ENCODE data around the gene MLLT3. TPM values are rescaled to one million over a fixed set of nuclear protein-coding genes. Genes with fewer than 3 reads are reported as not detected.
A peak's percentile ranks its signal among the peaks of the same experiment; 100 is the strongest.

Gene MLLT3
- total RNA-seq, 2 experiments from 2014 or later, result 112 TPM

- peaks cover 8% of the 10 kb centered on the region for H3K9me3 Mint-ChIP-seq
- no peaks in the 10 kb centered on the region for H3K27me3 Mint-ChIP-seq
- peaks cover 79% of the 10 kb centered on the region for H3K36me3 Mint-ChIP-seq
- peak overlapping the region; percentile 38 for H3K4me3 Mint-ChIP-seq
- ATAC-seq (ENCODE audit: low read depth) (peak; percentile 50), DNase-seq (no peak)
- POLR2A ChIA-PET, result interaction anchor here (1.0 kb wide), 1 partner anchor 43 kb away, joined by 3 read pairs; the partner anchor contains the start of gene MLLT3
- H3K27ac Mint-ChIP-seq, result peak overlapping the region; percentile 42
- H3K4me1 Mint-ChIP-seq, result peaks cover 61% of the 10 kb centered on the region
These were observed 42.6 kb downstream of the MLLT3 start for GRCh38 chr9:20579524-20580314.

GRCh38 chr9:20573023-20573422 is 49.3 kb downstream of the MLLT3 start:
- no peaks in the 10 kb centered on the region for H3K27me3 Mint-ChIP-seq
- ATAC-seq (ENCODE audit: low read depth), result no peak
- peaks cover 51% of the 10 kb centered on the region for H3K36me3 Mint-ChIP-seq
- no peak for DNase-seq
- H3K27ac Mint-ChIP-seq, result no peak overlapping the region
- peaks cover 4% of the 10 kb centered on the region for H3K9me3 Mint-ChIP-seq
- no peak overlapping the region for H3K4me3 Mint-ChIP-seq
- POLR2A ChIA-PET, result no interaction called here
- peaks cover 52% of the 10 kb centered on the region for H3K4me1 Mint-ChIP-seq

- peaks cover 1% of the 10 kb centered on the region for H3K9me3 Mint-ChIP-seq
- H3K27ac Mint-ChIP-seq, result no peak overlapping the region
- ATAC-seq (ENCODE audit: low read depth), result peak; percentile 64
- no peaks in the 10 kb centered on the region for H3K27me3 Mint-ChIP-seq
- H3K4me3 Mint-ChIP-seq, result no peak overlapping the region
- H3K36me3 Mint-ChIP-seq, result peaks cover 33% of the 10 kb centered on the region
- H3K4me1 Mint-ChIP-seq, result peaks cover 50% of the 10 kb centered on the region
- POLR2A ChIA-PET, result no interaction called here
- DNase-seq, result no peak
These were observed 51.5 kb downstream of the MLLT3 start for GRCh38 chr9:20570756-20571155.

GRCh38 chr9:20570087-20570486 is 52.2 kb downstream of the MLLT3 start:
- Mint-ChIP-seq H3K36me3 (peaks cover 31% of the 10 kb centered on the region), H3K9me3 (no peaks in the 10 kb centered on the region), H3K4me3 (no peak overlapping the region), H3K27me3 (no peaks in the 10 kb centered on the region), H3K27ac (no peak overlapping the region), H3K4me1 (peaks cover 50% of the 10 kb centered on the region)
- ATAC-seq (ENCODE audit: low read depth), result no peak
- POLR2A ChIA-PET, result no interaction called here
- no peak for DNase-seq

GRCh38 chr9:20569525-20569924 is 52.8 kb downstream of the MLLT3 start:
- Mint-ChIP-seq H3K36me3 (peaks cover 25% of the 10 kb centered on the region), H3K27ac (no peak overlapping the region), H3K27me3 (no peaks in the 10 kb centered on the region), H3K4me3 (no peak overlapping the region), H3K9me3 (no peaks in the 10 kb centered on the region), H3K4me1 (peaks cover 50% of the 10 kb centered on the region)
- no peak for DNase-seq
- ATAC-seq (ENCODE audit: low read depth), result no peak
- POLR2A ChIA-PET, result no interaction called here

- Mint-ChIP-seq H3K27ac (no peak overlapping the region), H3K4me1 (peaks cover 55% of the 10 kb centered on the region), H3K4me3 (no peak overlapping the region), H3K27me3 (no peaks in the 10 kb centered on the region), H3K9me3 (no peaks in the 10 kb centered on the region), H3K36me3 (peaks cover 22% of the 10 kb centered on the region)
- no peak for DNase-seq
- POLR2A ChIA-PET, result no interaction called here
- ATAC-seq (ENCODE audit: low read depth), result no peak
These were observed 53.9 kb downstream of the MLLT3 start for GRCh38 chr9:20568400-20568799.

- Mint-ChIP-seq H3K9me3 (no peaks in the 10 kb centered on the region), H3K27ac (no peak overlapping the region), H3K36me3 (peaks cover 13% of the 10 kb centered on the region), H3K27me3 (no peaks in the 10 kb centered on the region), H3K4me1 (peaks cover 62% of the 10 kb centered on the region), H3K4me3 (no peak overlapping the region)
- POLR2A ChIA-PET, result no interaction called here
- no peak for DNase-seq
- ATAC-seq (ENCODE audit: low read depth), result no peak
These were observed 55.9 kb downstream of the MLLT3 start for GRCh38 chr9:20566401-20566800.

- H3K27me3 Mint-ChIP-seq, result no peaks in the 10 kb centered on the region
- no peaks in the 10 kb centered on the region for H3K9me3 Mint-ChIP-seq
- H3K36me3 Mint-ChIP-seq, result peaks cover 18% of the 10 kb centered on the region
- POLR2A ChIA-PET, result no interaction called here
- DNase-seq (no peak), ATAC-seq (ENCODE audit: low read depth) (no peak)
- peaks cover 65% of the 10 kb centered on the region for H3K4me1 Mint-ChIP-seq
- no peak overlapping the region for H3K27ac Mint-ChIP-seq
- H3K4me3 Mint-ChIP-seq, result no peak overlapping the region
These were observed 57.6 kb downstream of the MLLT3 start for GRCh38 chr9:20564650-20565049.

- Mint-ChIP-seq H3K36me3 (peaks cover 15% of the 10 kb centered on the region), H3K27ac (no peak overlapping the region), H3K9me3 (no peaks in the 10 kb centered on the region), H3K27me3 (no peaks in the 10 kb centered on the region), H3K4me3 (no peak overlapping the region), H3K4me1 (peaks cover 65% of the 10 kb centered on the region)
- DNase-seq (no peak), ATAC-seq (ENCODE audit: low read depth) (no peak)
- POLR2A ChIA-PET, result no interaction called here
These were observed 58.4 kb downstream of the MLLT3 start for GRCh38 chr9:20563917-20564316.

GRCh38 chr9:20562051-20562450 is 60.2 kb downstream of the MLLT3 start:
- POLR2A ChIA-PET, result interaction anchor here (1.1 to 1.9 kb wide), 2 partner anchors 60 to 122 kb away, joined by 3 to 5 read pairs; partner anchors contain the start of genes FOCAD and MLLT3

GRCh38 chr9:20561531-20561930 is 60.8 kb downstream of the MLLT3 start:
- POLR2A ChIA-PET, result interaction anchor here (1.9 kb wide), 1 partner anchor 60 kb away, joined by 5 read pairs; the partner anchor contains the start of gene MLLT3
- H3K27ac Mint-ChIP-seq, result no peak overlapping the region
- DNase-seq (no peak), ATAC-seq (ENCODE audit: low read depth) (no peak)
- H3K36me3 Mint-ChIP-seq, result peaks cover 20% of the 10 kb centered on the region
- H3K27me3 Mint-ChIP-seq, result no peaks in the 10 kb centered on the region
- no peaks in the 10 kb centered on the region for H3K9me3 Mint-ChIP-seq
- H3K4me1 Mint-ChIP-seq, result peaks cover 73% of the 10 kb centered on the region
- no peak overlapping the region for H3K4me3 Mint-ChIP-seq

More at GRCh38 chr9:20562051-20562450, 60.2 kb downstream of the MLLT3 start:
- peaks cover 21% of the 10 kb centered on the region for H3K36me3 Mint-ChIP-seq
- H3K4me1 Mint-ChIP-seq, result peaks cover 73% of the 10 kb centered on the region
- no peaks in the 10 kb centered on the region for H3K27me3 Mint-ChIP-seq
- peak overlapping the region; percentile 42 for H3K4me3 Mint-ChIP-seq
- peak; percentile 67 for ATAC-seq (ENCODE audit: low read depth)
- DNase-seq, result no peak
- H3K27ac Mint-ChIP-seq, result no peak overlapping the region
- H3K9me3 Mint-ChIP-seq, result no peaks in the 10 kb centered on the region

GRCh38 chr9:20559231-20559890 is 62.9 kb downstream of the MLLT3 start:
- POLR2A ChIA-PET, result interaction anchor here (1.1 kb wide), 1 partner anchor 125 kb away, joined by 3 read pairs; the partner anchor contains the start of gene FOCAD
- peaks cover 75% of the 10 kb centered on the region for H3K4me1 Mint-ChIP-seq
- no peak for DNase-seq
- peaks cover 20% of the 10 kb centered on the region for H3K36me3 Mint-ChIP-seq
- peak overlapping the region; percentile 36 for H3K27ac Mint-ChIP-seq
- no peak overlapping the region for H3K4me3 Mint-ChIP-seq
- no peak for ATAC-seq (ENCODE audit: low read depth)
- H3K27me3 Mint-ChIP-seq, result no peaks in the 10 kb centered on the region
- no peaks in the 10 kb centered on the region for H3K9me3 Mint-ChIP-seq

GRCh38 chr9:20558566-20559016 is 63.7 kb downstream of the MLLT3 start:
- peak overlapping the region; percentile 19 for H3K27ac Mint-ChIP-seq
- H3K27me3 Mint-ChIP-seq, result no peaks in the 10 kb centered on the region
- H3K9me3 Mint-ChIP-seq, result no peaks in the 10 kb centered on the region
- DNase-seq (no peak), ATAC-seq (ENCODE audit: low read depth) (peak; percentile 44)
- POLR2A ChIA-PET, result interaction anchor here (0.6 to 1.1 kb wide), 2 partner anchors 63 to 125 kb away, joined by 3 to 4 read pairs; partner anchors contain the start of genes FOCAD and MLLT3
- peaks cover 75% of the 10 kb centered on the region for H3K4me1 Mint-ChIP-seq
- H3K4me3 Mint-ChIP-seq, result no peak overlapping the region
- H3K36me3 Mint-ChIP-seq, result peaks cover 20% of the 10 kb centered on the region

All from activated naive CD8-positive, alpha-beta T cell treated with anti-CD3 and anti-CD28 coated beads, Interleukin-2, amount 10 ng/mL, durations not matched to agents 7 days and 5 days (primary cell).